ENCODE measurements around the gene SLC9A6.

GRCh38 chrX:136048446-136048845, 63.2 kb downstream of the SLC9A6 start:
- TF ChIP-seq MXI1 (IDR thresholded peaks at IDR 0.05; ENCODE audit: low read depth, low read length) (no peak), TCF7 (IDR thresholded peaks at IDR 0.05; ENCODE audit: borderline replicate concordance) (no peak), REST (IDR thresholded peaks at IDR 0.05; ENCODE audit: low read depth, low read length) (no peak), SUPT20H (IDR thresholded peaks at IDR 0.05; ENCODE audit: borderline replicate concordance, control insufficient read depth, low read depth, low read length) (no peak), CBX5 (IDR thresholded peaks at IDR 0.05; ENCODE audit: low read depth) (no peak), POLR2A (IDR thresholded peaks at IDR 0.05; ENCODE audit: low read depth, low read length) (no peak), JUNB (IDR thresholded peaks at IDR 0.05) (no peak), CEBPB (IDR thresholded peaks at IDR 0.05; ENCODE audit: borderline replicate concordance in 1 of 2, low read depth in 2 of 2, low read length in 2 of 2) (no peak), NBN (IDR thresholded peaks at IDR 0.05) (no peak), FOXM1 (IDR thresholded peaks at IDR 0.05; ENCODE audit: low read depth, low read length) (no peak)
- TF ChIP-seq, protein P1, sequence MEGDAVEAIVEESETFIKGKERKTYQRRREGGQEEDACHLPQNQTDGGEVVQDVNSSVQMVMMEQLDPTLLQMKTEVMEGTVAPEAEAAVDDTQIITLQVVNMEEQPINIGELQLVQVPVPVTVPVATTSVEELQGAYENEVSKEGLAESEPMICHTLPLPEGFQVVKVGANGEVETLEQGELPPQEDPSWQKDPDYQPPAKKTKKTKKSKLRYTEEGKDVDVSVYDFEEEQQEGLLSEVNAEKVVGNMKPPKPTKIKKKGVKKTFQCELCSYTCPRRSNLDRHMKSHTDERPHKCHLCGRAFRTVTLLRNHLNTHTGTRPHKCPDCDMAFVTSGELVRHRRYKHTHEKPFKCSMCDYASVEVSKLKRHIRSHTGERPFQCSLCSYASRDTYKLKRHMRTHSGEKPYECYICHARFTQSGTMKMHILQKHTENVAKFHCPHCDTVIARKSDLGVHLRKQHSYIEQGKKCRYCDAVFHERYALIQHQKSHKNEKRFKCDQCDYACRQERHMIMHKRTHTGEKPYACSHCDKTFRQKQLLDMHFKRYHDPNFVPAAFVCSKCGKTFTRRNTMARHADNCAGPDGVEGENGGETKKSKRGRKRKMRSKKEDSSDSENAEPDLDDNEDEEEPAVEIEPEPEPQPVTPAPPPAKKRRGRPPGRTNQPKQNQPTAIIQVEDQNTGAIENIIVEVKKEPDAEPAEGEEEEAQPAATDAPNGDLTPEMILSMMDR (IDR thresholded peaks at IDR 0.05 in 2 of 3, conservative IDR thresholded peaks at IDR 0.05 in 1 of 3; ENCODE audit: control insufficient read depth in 2 of 3, extremely low read depth in 1 of 3, insufficient read depth in 1 of 3, low read depth in 3 of 3, low read length in 3 of 3): no peak
- TF ChIP-seq, protein P2, sequence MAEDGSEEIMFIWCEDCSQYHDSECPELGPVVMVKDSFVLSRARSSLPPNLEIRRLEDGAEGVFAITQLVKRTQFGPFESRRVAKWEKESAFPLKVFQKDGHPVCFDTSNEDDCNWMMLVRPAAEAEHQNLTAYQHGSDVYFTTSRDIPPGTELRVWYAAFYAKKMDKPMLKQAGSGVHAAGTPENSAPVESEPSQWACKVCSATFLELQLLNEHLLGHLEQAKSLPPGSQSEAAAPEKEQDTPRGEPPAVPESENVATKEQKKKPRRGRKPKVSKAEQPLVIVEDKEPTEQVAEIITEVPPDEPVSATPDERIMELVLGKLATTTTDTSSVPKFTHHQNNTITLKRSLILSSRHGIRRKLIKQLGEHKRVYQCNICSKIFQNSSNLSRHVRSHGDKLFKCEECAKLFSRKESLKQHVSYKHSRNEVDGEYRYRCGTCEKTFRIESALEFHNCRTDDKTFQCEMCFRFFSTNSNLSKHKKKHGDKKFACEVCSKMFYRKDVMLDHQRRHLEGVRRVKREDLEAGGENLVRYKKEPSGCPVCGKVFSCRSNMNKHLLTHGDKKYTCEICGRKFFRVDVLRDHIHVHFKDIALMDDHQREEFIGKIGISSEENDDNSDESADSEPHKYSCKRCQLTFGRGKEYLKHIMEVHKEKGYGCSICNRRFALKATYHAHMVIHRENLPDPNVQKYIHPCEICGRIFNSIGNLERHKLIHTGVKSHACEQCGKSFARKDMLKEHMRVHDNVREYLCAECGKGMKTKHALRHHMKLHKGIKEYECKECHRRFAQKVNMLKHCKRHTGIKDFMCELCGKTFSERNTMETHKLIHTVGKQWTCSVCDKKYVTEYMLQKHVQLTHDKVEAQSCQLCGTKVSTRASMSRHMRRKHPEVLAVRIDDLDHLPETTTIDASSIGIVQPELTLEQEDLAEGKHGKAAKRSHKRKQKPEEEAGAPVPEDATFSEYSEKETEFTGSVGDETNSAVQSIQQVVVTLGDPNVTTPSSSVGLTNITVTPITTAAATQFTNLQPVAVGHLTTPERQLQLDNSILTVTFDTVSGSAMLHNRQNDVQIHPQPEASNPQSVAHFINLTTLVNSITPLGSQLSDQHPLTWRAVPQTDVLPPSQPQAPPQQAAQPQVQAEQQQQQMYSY (CRISPR knock-in tag; IDR thresholded peaks at IDR 0.05): no peak

Measured in GM12878 (cell line).